ENCODE measurements around the gene TMEM14A. TPM values are rescaled to one million over a fixed set of nuclear protein-coding genes. Genes with fewer than 3 reads are reported as not detected.

TMEM14A gene
- total RNA-seq, 4 donors from 2014 or later: 6.2 to 9.3 (median 8.5) TPM

- 94 to 96% methylated on average over 3 of the region's 3 CpGs for WGBS, 2 donors
Observed at GRCh38 chr6:52689857-52690256, 18.9 kb downstream of the TMEM14A start.

GRCh38 chr6:52691718-52692117 lies 20.8 kb downstream of the TMEM14A start:
- WGBS, 2 donors: 77 to 88% methylated on average over 2 of the region's 2 CpGs
- no peak for DNase-seq (ENCODE audit: low spot score in 2 of 2)
- TF ChIP-seq CTCF (IDR thresholded peaks at IDR 0.05) (no peak), POLR2A (IDR thresholded peaks at IDR 0.05) (no peak)
- H3K4me3 ChIP-seq (ENCODE audit: low read depth, poor library complexity, severe bottlenecking): no peak overlapping the region
- intact Hi-C loops (cut with DNase I; ENCODE audit: low total_unique reads): no loop called here

More at GRCh38 chr6:52689857-52690256, 18.9 kb downstream of the TMEM14A start:
- no peak overlapping the region for H3K4me3 ChIP-seq (ENCODE audit: low read depth, poor library complexity, severe bottlenecking)
- no peak for TF ChIP-seq CTCF (IDR thresholded peaks at IDR 0.05)
- TF ChIP-seq POLR2A (IDR thresholded peaks at IDR 0.05): no peak
- DNase-seq (ENCODE audit: low spot score in 2 of 2): no peak
- intact Hi-C loops (cut with DNase I; ENCODE audit: low total_unique reads): no loop called here

- WGBS, 2 donors: 95 to 96% methylated on average over 4 of the region's 4 CpGs
- intact Hi-C loops (cut with DNase I; ENCODE audit: low total_unique reads): no loop called here
- no peak overlapping the region for H3K4me3 ChIP-seq (ENCODE audit: low read depth, poor library complexity, severe bottlenecking)
- no peak for TF ChIP-seq POLR2A (IDR thresholded peaks at IDR 0.05)
- no peak for DNase-seq (ENCODE audit: low spot score in 2 of 2)
Observed at GRCh38 chr6:52693773-52694172, 22.9 kb downstream of the TMEM14A start.

- no peak overlapping the region for H3K4me3 ChIP-seq (ENCODE audit: low read depth, poor library complexity, severe bottlenecking)
- TF ChIP-seq POLR2A (IDR thresholded peaks at IDR 0.05) (no peak), CTCF (IDR thresholded peaks at IDR 0.05) (no peak)
- no peak for DNase-seq (ENCODE audit: low spot score in 2 of 2)
- WGBS, 2 donors: 95 to 98% methylated on average over 2 of the region's 2 CpGs
- intact Hi-C loops (cut with DNase I; ENCODE audit: low total_unique reads): no loop called here
Observed at GRCh38 chr6:52694404-52694803, 23.5 kb downstream of the TMEM14A start.

- 68 to 71% methylated on average over 4 of the region's 4 CpGs for WGBS, 2 donors
- DNase-seq (ENCODE audit: low spot score in 2 of 2): no peak
- TF ChIP-seq CTCF (IDR thresholded peaks at IDR 0.05) (no peak), POLR2A (IDR thresholded peaks at IDR 0.05) (no peak)
- intact Hi-C loops (cut with DNase I; ENCODE audit: low total_unique reads): no loop called here
- no peak overlapping the region for H3K4me3 ChIP-seq (ENCODE audit: low read depth, poor library complexity, severe bottlenecking)
Observed at GRCh38 chr6:52696418-52696817, 25.5 kb downstream of the TMEM14A start.

GRCh38 chr6:52697903-52698302 lies 27.0 kb downstream of the TMEM14A start:
- H3K4me3 ChIP-seq (ENCODE audit: low read depth, poor library complexity, severe bottlenecking): no peak overlapping the region
- intact Hi-C loops (cut with DNase I; ENCODE audit: low total_unique reads): no loop called here
- no peak for DNase-seq (ENCODE audit: low spot score in 2 of 2)
- 87 to 95% methylated on average over 2 of the region's 2 CpGs for WGBS, 2 donors
- TF ChIP-seq CTCF (IDR thresholded peaks at IDR 0.05): no peak
